Esophagus (tissue), 2 donors: ENCODE measurements around the gene WDR70. TPM values are rescaled to one million over a fixed set of nuclear protein-coding genes. Genes with fewer than 3 reads are reported as not detected.
"Not testable (repeated sequence)": the region's sequence is repeated elsewhere in the genome, so short reads cannot be mapped to it uniquely, and the experiment has no call there.

Source experiments
- H3K27ac ChIP-seq, 2 donors: one replicate each; pipeline ENCODE4 v1.5.1; 2013; ENCODE audit warnings: low read depth in 2 of 2, mild to moderate bottlenecking in 2 of 2, inconsistent platforms in 1 of 2, low read length in 1 of 2, moderate library complexity in 1 of 2
- H3K27me3 ChIP-seq, 2 donors: one replicate each; pipeline ENCODE4 v1.6.1; 2013; ENCODE audit warnings: low read length in 2 of 2, control low read depth in 1 of 2, mild to moderate bottlenecking in 1 of 2; ENCODE audit not compliant: insufficient read depth in 2 of 2, control insufficient read depth in 1 of 2
- H3K36me3 ChIP-seq, 2 donors: one replicate each; pipeline ENCODE4 v1.6.1; 2013; ENCODE audit warnings: low read length in 1 of 2; ENCODE audit not compliant: control insufficient read depth in 2 of 2, insufficient read depth in 2 of 2
- H3K4me1 ChIP-seq, 2 donors: one replicate each; pipeline ENCODE4 v1.6.1; 2013; ENCODE audit warnings: low read length in 1 of 2; ENCODE audit not compliant: control insufficient read depth in 2 of 2, insufficient read depth in 2 of 2
- H3K4me3 ChIP-seq, 2 donors: one replicate each; pipeline ENCODE4 v1.5.1; 2013; ENCODE audit warnings: low read length in 2 of 2, mild to moderate bottlenecking in 2 of 2, low read depth in 1 of 2, moderate library complexity in 1 of 2
- H3K9me3 ChIP-seq, 2 donors: one replicate each; pipeline ENCODE4 v1.6.1; 2013; ENCODE audit warnings: mild to moderate bottlenecking in 2 of 2, low read depth in 1 of 2, low read length in 1 of 2, moderate library complexity in 1 of 2; ENCODE audit not compliant: control insufficient read depth in 2 of 2, insufficient read depth in 1 of 2
- WGBS, 2 donors: extraction: QIAGEN DNeasy Blood & Tissue Kit; methylation state at CpG; one replicate each; pipeline ENCODE4 v1.1.7; 2013; 5-methylcytosine and 5-hydroxymethylcytosine counted together
- polyA plus RNA-seq, 2 donors: library from polyadenylated mRNA; stranded (reverse); fragments of 200-250 nt; gene quantifications; one replicate each; pipeline ENCODE4 v1.2.3, GENCODE V29; 2013
- donor health status: healthy with polysubstance abuse.
- donor health status: Bipolar disorder and iron deficiency.

Gene WDR70
- polyA plus RNA-seq, 2 donors: 13.9 to 14.3 TPM

- no peaks in the 10 kb centered on the region for H3K4me1 ChIP-seq
- H3K36me3 ChIP-seq: peaks cover 0 to 10% of the 10 kb centered on the region in 2 donors
- H3K27me3 ChIP-seq: no peaks in the 10 kb centered on the region
- no peak overlapping the region for H3K4me3 ChIP-seq
- H3K27ac ChIP-seq: no peak overlapping the region
- 67 to 70% methylated on average over 4 of the region's 4 CpGs for WGBS, 2 donors
- H3K9me3 ChIP-seq: peaks cover 0 to 2% of the 10 kb centered on the region in 2 donors
Observed at GRCh38 chr5:37478121-37478894, 99.2 kb downstream of the WDR70 start.

- 97 to 98% methylated on average over 3 of the region's 3 CpGs for WGBS, 2 donors
- not testable (repeated sequence) for H3K4me1 ChIP-seq, H3K27me3 ChIP-seq, H3K36me3 ChIP-seq, H3K9me3 ChIP-seq, H3K27ac ChIP-seq, H3K4me3 ChIP-seq
Observed at GRCh38 chr5:37481395-37481794, 102.3 kb downstream of the WDR70 start.

GRCh38 chr5:37490120-37490810 lies 111.1 kb downstream of the WDR70 start:
- Histone ChIP-seq H3K27me3 (no peaks in the 10 kb centered on the region), H3K4me1 (peaks cover 0 to 3% of the 10 kb centered on the region in 2 donors), H3K4me3 (no peak overlapping the region), H3K27ac (no peak overlapping the region), H3K36me3 (peaks cover 0 to 2% of the 10 kb centered on the region in 2 donors), H3K9me3 (no peaks in the 10 kb centered on the region)
- 92 to 94% methylated on average over 2 of the region's 2 CpGs for WGBS, 2 donors

GRCh38 chr5:37490931-37491330 lies 111.8 kb downstream of the WDR70 start:
- 61 to 65% methylated on average over 2 of the region's 2 CpGs for WGBS, 2 donors
- H3K27ac ChIP-seq: no peak overlapping the region

GRCh38 chr5:37492778-37493555 lies 113.8 kb downstream of the WDR70 start:
- Histone ChIP-seq H3K27me3 (no peaks in the 10 kb centered on the region), H3K9me3 (no peaks in the 10 kb centered on the region), H3K4me3 (no peak overlapping the region), H3K36me3 (peaks cover 0 to 2% of the 10 kb centered on the region in 2 donors), H3K4me1 (peaks cover 0 to 3% of the 10 kb centered on the region in 2 donors), H3K27ac (no peak overlapping the region)
- WGBS, 2 donors: 94 to 100% methylated on average over 2 of the region's 2 CpGs

More at GRCh38 chr5:37490931-37491330, 111.8 kb downstream of the WDR70 start:
- Histone ChIP-seq H3K4me3 (no peak overlapping the region), H3K4me1 (peaks cover 0 to 3% of the 10 kb centered on the region in 2 donors), H3K36me3 (peaks cover 0 to 2% of the 10 kb centered on the region in 2 donors), H3K27me3 (no peaks in the 10 kb centered on the region), H3K9me3 (no peaks in the 10 kb centered on the region)

- H3K27ac ChIP-seq: no peak overlapping the region
Observed at GRCh38 chr5:37494756-37495155, 115.6 kb downstream of the WDR70 start.

GRCh38 chr5:37495210-37495609 lies 116.1 kb downstream of the WDR70 start:
- Histone ChIP-seq H3K27me3 (no peaks in the 10 kb centered on the region), H3K4me1 (no peaks in the 10 kb centered on the region), H3K27ac (no peak overlapping the region), H3K36me3 (no peaks in the 10 kb centered on the region), H3K9me3 (no peaks in the 10 kb centered on the region), H3K4me3 (no peak overlapping the region)
- WGBS, 2 donors: 81 to 86% methylated on average over 2 of the region's 2 CpGs

More at GRCh38 chr5:37494756-37495155, 115.6 kb downstream of the WDR70 start:
- no peak overlapping the region for H3K4me3 ChIP-seq
- no peaks in the 10 kb centered on the region for H3K36me3 ChIP-seq
- no peaks in the 10 kb centered on the region for H3K27me3 ChIP-seq
- H3K4me1 ChIP-seq: peaks cover 0 to 3% of the 10 kb centered on the region in 2 donors
- no peaks in the 10 kb centered on the region for H3K9me3 ChIP-seq

- Histone ChIP-seq H3K4me1 (no peaks in the 10 kb centered on the region), H3K4me3 (no peak overlapping the region), H3K36me3 (no peaks in the 10 kb centered on the region), H3K9me3 (no peaks in the 10 kb centered on the region), H3K27ac (no peak overlapping the region), H3K27me3 (no peaks in the 10 kb centered on the region)
- 93 to 95% methylated on average over 3 of the region's 3 CpGs for WGBS, 2 donors
Observed at GRCh38 chr5:37495668-37496347, 116.7 kb downstream of the WDR70 start.

GRCh38 chr5:37496902-37497445 lies 117.9 kb downstream of the WDR70 start:
- no peaks in the 10 kb centered on the region for H3K27me3 ChIP-seq
- no peak overlapping the region for H3K4me3 ChIP-seq
- WGBS, 2 donors: 88 to 89% methylated on average over 3 of the region's 3 CpGs
- no peaks in the 10 kb centered on the region for H3K36me3 ChIP-seq
- no peaks in the 10 kb centered on the region for H3K4me1 ChIP-seq
- H3K9me3 ChIP-seq: no peaks in the 10 kb centered on the region
- H3K27ac ChIP-seq: no peak overlapping the region
